ENCODE results near the gene LARGE1.

DNA sequence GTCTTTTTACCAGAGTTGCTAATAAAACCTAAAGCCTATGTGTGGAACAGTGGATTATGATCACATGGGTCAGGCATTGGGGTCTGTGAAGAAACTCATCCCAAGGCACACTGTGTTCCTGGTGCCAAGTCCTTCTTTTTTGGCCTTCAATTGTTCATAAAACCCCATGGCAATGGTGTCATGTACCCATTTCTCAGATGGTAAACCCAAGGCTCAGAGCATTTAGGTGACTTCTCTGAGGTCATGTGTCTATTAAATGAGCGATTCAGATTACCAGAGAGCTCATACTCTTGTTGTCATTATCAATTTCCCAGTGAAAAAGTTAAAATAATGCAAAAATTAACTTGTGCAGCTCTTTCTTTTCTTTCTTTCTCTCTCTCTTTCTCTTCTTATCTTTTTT is 589.3 kb downstream of the LARGE1 start:
- TF ChIP-seq, protein P1, sequence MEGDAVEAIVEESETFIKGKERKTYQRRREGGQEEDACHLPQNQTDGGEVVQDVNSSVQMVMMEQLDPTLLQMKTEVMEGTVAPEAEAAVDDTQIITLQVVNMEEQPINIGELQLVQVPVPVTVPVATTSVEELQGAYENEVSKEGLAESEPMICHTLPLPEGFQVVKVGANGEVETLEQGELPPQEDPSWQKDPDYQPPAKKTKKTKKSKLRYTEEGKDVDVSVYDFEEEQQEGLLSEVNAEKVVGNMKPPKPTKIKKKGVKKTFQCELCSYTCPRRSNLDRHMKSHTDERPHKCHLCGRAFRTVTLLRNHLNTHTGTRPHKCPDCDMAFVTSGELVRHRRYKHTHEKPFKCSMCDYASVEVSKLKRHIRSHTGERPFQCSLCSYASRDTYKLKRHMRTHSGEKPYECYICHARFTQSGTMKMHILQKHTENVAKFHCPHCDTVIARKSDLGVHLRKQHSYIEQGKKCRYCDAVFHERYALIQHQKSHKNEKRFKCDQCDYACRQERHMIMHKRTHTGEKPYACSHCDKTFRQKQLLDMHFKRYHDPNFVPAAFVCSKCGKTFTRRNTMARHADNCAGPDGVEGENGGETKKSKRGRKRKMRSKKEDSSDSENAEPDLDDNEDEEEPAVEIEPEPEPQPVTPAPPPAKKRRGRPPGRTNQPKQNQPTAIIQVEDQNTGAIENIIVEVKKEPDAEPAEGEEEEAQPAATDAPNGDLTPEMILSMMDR (IDR thresholded peaks at IDR 0.05; ENCODE audit: low read length) = no peak
- TF ChIP-seq EZH2 (IDR thresholded peaks at IDR 0.05; ENCODE audit: borderline replicate concordance, low read length) = no peak
